Lung (tissue), 12 donors: Measurements from ENCODE around the gene ALPK3. TPM values are rescaled to one million over a fixed set of nuclear protein-coding genes. Genes with fewer than 3 reads are reported as not detected.

ENCODE experiments used
- ATAC-seq: fragments of 200-7000 bp; cut with Tn5 transposase; one replicate; pipeline ENCODE4 v1.9.1; 2020; ENCODE audit warnings: moderate number of reproducible peaks; ENCODE audit not compliant: insufficient read depth, low FRiP score
- DNase-seq, 3 donors: peaks; one replicate each; pipeline ENCODE4 v3.0.0-alpha.2; 2013 to 2017
- H3K27ac ChIP-seq, 2 donors: one replicate each; pipeline ENCODE4 v1.5.1; 2013; ENCODE audit warnings: mild to moderate bottlenecking in 2 of 2, moderate library complexity in 2 of 2, control low read depth in 1 of 2, inconsistent platforms in 1 of 2, low read depth in 1 of 2, low read length in 1 of 2
- H3K27me3 ChIP-seq, 3 donors: one replicate each; pipeline ENCODE4 v1.5.1; 2013; ENCODE audit warnings: low read length in 2 of 3; ENCODE audit not compliant: control insufficient read depth in 3 of 3, insufficient read depth in 3 of 3
- H3K36me3 ChIP-seq, 4 donors: one replicate each; pipeline ENCODE4 v1.5.1; 2013; ENCODE audit warnings: low read length in 4 of 4, mild to moderate bottlenecking in 1 of 4, moderate library complexity in 1 of 4; ENCODE audit not compliant: control insufficient read depth in 4 of 4, insufficient read depth in 4 of 4
- H3K4me1 ChIP-seq, 5 donors: one replicate each; pipeline ENCODE4 v1.5.1; 2013; ENCODE audit warnings: low read length in 5 of 5, mild to moderate bottlenecking in 2 of 5, moderate library complexity in 1 of 5; ENCODE audit not compliant: control insufficient read depth in 5 of 5, insufficient read depth in 5 of 5
- H3K4me3 ChIP-seq: one replicate; pipeline ENCODE4 v1.5.1; 2013; ENCODE audit warnings: mild to moderate bottlenecking, control low read depth, moderate library complexity
- H3K9ac ChIP-seq, 2 donors: one replicate each; pipeline ENCODE4 v1.5.1; 2013; ENCODE audit warnings: low read length in 2 of 2, control low read depth in 1 of 2; ENCODE audit not compliant: insufficient read depth in 1 of 2
- H3K9me3 ChIP-seq, 4 donors: one replicate each; pipeline ENCODE4 v1.5.1; 2013; ENCODE audit warnings: low read length in 3 of 4, mild to moderate bottlenecking in 1 of 4, moderate library complexity in 1 of 4; ENCODE audit not compliant: control insufficient read depth in 4 of 4, insufficient read depth in 3 of 4
- CTCF ChIP-seq: IDR thresholded peaks from 2 replicates; pipeline ENCODE4 v1.5.1; 2012; ENCODE audit warnings: mild to moderate bottlenecking; ENCODE audit errors: control extremely low read depth, extremely low read depth
- WGBS, 2 donors: extraction: QIAGEN DNeasy Blood & Tissue Kit; methylation state at CpG; one replicate each; pipeline ENCODE4 v1.1.7; 2013; 5-methylcytosine and 5-hydroxymethylcytosine counted together
- polyA plus RNA-seq, 2 donors: library from polyadenylated mRNA; stranded (reverse); fragments of 200-250 nt; gene quantifications; one replicate each; pipeline ENCODE4 v1.2.1, GENCODE V29; 2013
- total RNA-seq, 2 donors: library from RNA; depleted of rRNA in 1 of 2; stranded (reverse); fragments of >200 nt in 1 of 2; gene quantifications; one replicate each; pipeline ENCODE4 v1.2.1, GENCODE V29; 2014 to 2021
- donor health status: control.
- donor health status: control.
- donor health status: Bipolar disorder and iron deficiency.
- donor health status: healthy.
- donor health status: DM: yes; HTN: yes; CAD: no.

Gene ALPK3
- total and polyA plus RNA-seq, 4 donors, result 3.1 to 12.2 (median 6.2) TPM

- DNase-seq (no peak), ATAC-seq (no peak)
- Histone ChIP-seq H3K36me3 (peaks cover 17 to 24% (median 20%) of the 10 kb centered on the region in 4 donors), H3K27me3 (no peaks in the 10 kb centered on the region), H3K27ac (no peak overlapping the region), H3K9me3 (no peaks in the 10 kb centered on the region), H3K9ac (no peak overlapping the region), H3K4me1 (peaks cover 0 to 7% (median 0%) of the 10 kb centered on the region in 5 donors), H3K4me3 (no peak overlapping the region)
- TF ChIP-seq CTCF, result no peak
- 97 to 100% methylated on average over 4 of the region's 4 CpGs for WGBS, 2 donors
These were observed 26.5 kb upstream of the ALPK3 start for GRCh38 chr15:84790676-84791075.

GRCh38 chr15:84791763-84792162 is 25.4 kb upstream of the ALPK3 start:
- 94 to 99% methylated on average over 2 of the region's 2 CpGs for WGBS, 2 donors
- TF ChIP-seq CTCF, result no peak
- peaks cover 17 to 21% (median 19%) of the 10 kb centered on the region in 4 donors for H3K36me3 ChIP-seq
- H3K4me1 ChIP-seq, result peaks cover 0 to 4% (median 0%) of the 10 kb centered on the region in 5 donors
- no peak overlapping the region for H3K4me3 ChIP-seq
- no peak overlapping the region for H3K9ac ChIP-seq
- ATAC-seq (no peak), DNase-seq (no peak)
- no peak overlapping the region for H3K27ac ChIP-seq
- H3K27me3 ChIP-seq, result no peaks in the 10 kb centered on the region
- H3K9me3 ChIP-seq, result no peaks in the 10 kb centered on the region

- Histone ChIP-seq H3K36me3 (peaks cover 17 to 32% (median 23%) of the 10 kb centered on the region in 4 donors), H3K27me3 (no peaks in the 10 kb centered on the region), H3K9me3 (peaks cover 0 to 2% (median 0%) of the 10 kb centered on the region in 4 donors), H3K27ac (no peak overlapping the region), H3K9ac (no peak overlapping the region), H3K4me3 (no peak overlapping the region), H3K4me1 (peaks cover 0 to 2% (median 0%) of the 10 kb centered on the region in 5 donors)
- WGBS, 2 donors, result 94 to 98% methylated on average over 7 of the region's 7 CpGs
- DNase-seq, result no peak
- ATAC-seq, result no peak
- TF ChIP-seq CTCF, result no peak
These were observed 23.6 kb upstream of the ALPK3 start for GRCh38 chr15:84793431-84794161.
